Stimulated activated CD8-positive, alpha-beta memory T cell treated with anti-CD3 and anti-CD28 coated beads, Interleukin-7, amount 100 ng/mL, for 4 hours (primary cell): Measurements from ENCODE around the gene SAMM50.

Experiments
- DNase-seq, 2 donors: peaks; one replicate each; pipeline ENCODE4 v3.0.0-alpha.2; 2020; ENCODE audit warnings: low read depth in 2 of 2

The SAMM50 gene

GRCh38 chr22:43976861-43977795 lies 21.9 kb downstream of the SAMM50 start:
- no peak for DNase-seq

GRCh38 chr22:43978558-43978957 lies 23.3 kb downstream of the SAMM50 start:
- no peak for DNase-seq

GRCh38 chr22:43980579-43980978 lies 25.3 kb downstream of the SAMM50 start:
- no peak for DNase-seq

GRCh38 chr22:43980996-43981395 lies 25.8 kb downstream of the SAMM50 start:
- DNase-seq: no peak

GRCh38 chr22:43983808-43984207 lies 28.6 kb downstream of the SAMM50 start:
- no peak for DNase-seq

GRCh38 chr22:43985532-43985931 lies 30.3 kb downstream of the SAMM50 start:
- DNase-seq: no peak

GRCh38 chr22:43988116-43988820 lies 33.0 kb downstream of the SAMM50 start:
- no peak for DNase-seq

GRCh38 chr22:43988960-43989359 lies 33.7 kb downstream of the SAMM50 start:
- no peak for DNase-seq

- DNase-seq: no peak
Measured at GRCh38 chr22:43990044-43990443, 34.8 kb downstream of the SAMM50 start.

- DNase-seq: no peak
Measured at GRCh38 chr22:43991316-43992020, 36.2 kb downstream of the SAMM50 start.

GRCh38 chr22:43992331-43992821 lies 37.1 kb downstream of the SAMM50 start:
- no peak for DNase-seq

GRCh38 chr22:43993072-43993760 lies 38.0 kb downstream of the SAMM50 start:
- DNase-seq: peak; percentile 28 to 29

- DNase-seq: no peak
Measured at GRCh38 chr22:43994006-43994405, 38.8 kb downstream of the SAMM50 start.

- DNase-seq: no peak
Measured at GRCh38 chr22:43994416-43994815, 39.2 kb downstream of the SAMM50 start.

- no peak for DNase-seq
Measured at GRCh38 chr22:43995057-43995685, 39.9 kb downstream of the SAMM50 start.

- DNase-seq: no peak
Measured at GRCh38 chr22:43995798-43996169, 40.5 kb downstream of the SAMM50 start.

- DNase-seq: peak; percentile 52 to 70
Measured at GRCh38 chr22:43996170-43996980, 41.1 kb downstream of the SAMM50 start.

GRCh38 chr22:43996981-43997265 lies 41.7 kb downstream of the SAMM50 start:
- DNase-seq: no peak

GRCh38 chr22:43998679-43999264 lies 43.5 kb downstream of the SAMM50 start:
- no peak for DNase-seq

- no peak for DNase-seq
Measured at GRCh38 chr22:43999378-43999777, 44.1 kb downstream of the SAMM50 start.
